Measurements from ENCODE around the gene ANGPTL7.
"Not testable (repeated sequence)": the region's sequence is repeated elsewhere in the genome, so short reads cannot be mapped to it uniquely, and the experiment has no call there.

ANGPTL7 gene

GRCh38 chr1:11179125-11179524 is 10.0 kb upstream of the ANGPTL7 start:
- no peak overlapping the region for H3K27ac Mint-ChIP-seq
- H3K4me1 Mint-ChIP-seq (ENCODE audit: low read depth): no peaks in the 10 kb centered on the region
- H3K4me3 Mint-ChIP-seq: no peak overlapping the region
- peaks cover 2% of the 10 kb centered on the region for H3K36me3 Mint-ChIP-seq (ENCODE audit: low read depth)
- no peaks in the 10 kb centered on the region for H3K27me3 Mint-ChIP-seq (ENCODE audit: low read depth)
- no peaks in the 10 kb centered on the region for H3K9me3 Mint-ChIP-seq

- H3K4me3 Mint-ChIP-seq; H3K4me1 Mint-ChIP-seq (ENCODE audit: low read depth); H3K36me3 Mint-ChIP-seq (ENCODE audit: low read depth); H3K9me3 Mint-ChIP-seq; H3K27ac Mint-ChIP-seq; H3K27me3 Mint-ChIP-seq (ENCODE audit: low read depth): not testable (repeated sequence)
Measured at GRCh38 chr1:11179749-11180148, 9.4 kb upstream of the ANGPTL7 start.

GRCh38 chr1:11180342-11180744 is 8.8 kb upstream of the ANGPTL7 start:
- Mint-ChIP-seq H3K4me1 (ENCODE audit: low read depth) (no peaks in the 10 kb centered on the region), H3K27me3 (ENCODE audit: low read depth) (no peaks in the 10 kb centered on the region), H3K36me3 (ENCODE audit: low read depth) (peaks cover 4% of the 10 kb centered on the region), H3K4me3 (no peak overlapping the region), H3K9me3 (no peaks in the 10 kb centered on the region), H3K27ac (no peak overlapping the region)

GRCh38 chr1:11182884-11183283 is 6.3 kb upstream of the ANGPTL7 start:
- Mint-ChIP-seq H3K4me3 (no peak overlapping the region), H3K9me3 (no peaks in the 10 kb centered on the region), H3K36me3 (ENCODE audit: low read depth) (peaks cover 4% of the 10 kb centered on the region), H3K4me1 (ENCODE audit: low read depth) (no peaks in the 10 kb centered on the region), H3K27ac (no peak overlapping the region), H3K27me3 (ENCODE audit: low read depth) (no peaks in the 10 kb centered on the region)

GRCh38 chr1:11184973-11185372 is 4.2 kb upstream of the ANGPTL7 start:
- Mint-ChIP-seq H3K27ac (no peak overlapping the region), H3K36me3 (ENCODE audit: low read depth) (peaks cover 4% of the 10 kb centered on the region), H3K27me3 (ENCODE audit: low read depth) (no peaks in the 10 kb centered on the region)

GRCh38 chr1:11187000-11187399 is 2.2 kb upstream of the ANGPTL7 start:
- H3K4me1 Mint-ChIP-seq (ENCODE audit: low read depth): no peaks in the 10 kb centered on the region
- no peaks in the 10 kb centered on the region for H3K9me3 Mint-ChIP-seq
- H3K36me3 Mint-ChIP-seq (ENCODE audit: low read depth): peaks cover 4% of the 10 kb centered on the region
- H3K27ac Mint-ChIP-seq: no peak overlapping the region
- H3K4me3 Mint-ChIP-seq: no peak overlapping the region
- no peaks in the 10 kb centered on the region for H3K27me3 Mint-ChIP-seq (ENCODE audit: low read depth)

More at GRCh38 chr1:11184973-11185372, 4.2 kb upstream of the ANGPTL7 start:
- Mint-ChIP-seq H3K4me1 (ENCODE audit: low read depth) (no peaks in the 10 kb centered on the region), H3K4me3 (no peak overlapping the region), H3K9me3 (no peaks in the 10 kb centered on the region)

GRCh38 chr1:11187494-11187893 is 1.7 kb upstream of the ANGPTL7 start:
- H3K27ac Mint-ChIP-seq: no peak overlapping the region
- H3K4me3 Mint-ChIP-seq: no peak overlapping the region
- H3K4me1 Mint-ChIP-seq (ENCODE audit: low read depth): no peaks in the 10 kb centered on the region
- no peaks in the 10 kb centered on the region for H3K27me3 Mint-ChIP-seq (ENCODE audit: low read depth)
- H3K36me3 Mint-ChIP-seq (ENCODE audit: low read depth): peaks cover 4% of the 10 kb centered on the region
- H3K9me3 Mint-ChIP-seq: no peaks in the 10 kb centered on the region

GRCh38 chr1:11187931-11188330 is 1.2 kb upstream of the ANGPTL7 start:
- no peak overlapping the region for H3K27ac Mint-ChIP-seq
- no peaks in the 10 kb centered on the region for H3K4me1 Mint-ChIP-seq (ENCODE audit: low read depth)
- H3K27me3 Mint-ChIP-seq (ENCODE audit: low read depth): no peaks in the 10 kb centered on the region
- peaks cover 6% of the 10 kb centered on the region for H3K36me3 Mint-ChIP-seq (ENCODE audit: low read depth)
- H3K4me3 Mint-ChIP-seq: no peak overlapping the region
- no peaks in the 10 kb centered on the region for H3K9me3 Mint-ChIP-seq

- Mint-ChIP-seq H3K36me3 (ENCODE audit: low read depth) (peaks cover 6% of the 10 kb centered on the region), H3K4me3 (no peak overlapping the region), H3K9me3 (no peaks in the 10 kb centered on the region), H3K27ac (no peak overlapping the region), H3K4me1 (ENCODE audit: low read depth) (no peaks in the 10 kb centered on the region), H3K27me3 (ENCODE audit: low read depth) (no peaks in the 10 kb centered on the region)
Measured at GRCh38 chr1:11188381-11188780, 774 bp upstream of the ANGPTL7 start.

GRCh38 chr1:11193376-11193775 is 4.2 kb downstream of the ANGPTL7 start:
- peaks cover 17% of the 10 kb centered on the region for H3K36me3 Mint-ChIP-seq (ENCODE audit: low read depth)
- no peaks in the 10 kb centered on the region for H3K27me3 Mint-ChIP-seq (ENCODE audit: low read depth)
- no peaks in the 10 kb centered on the region for H3K4me1 Mint-ChIP-seq (ENCODE audit: low read depth)
- no peak overlapping the region for H3K27ac Mint-ChIP-seq
- no peak overlapping the region for H3K4me3 Mint-ChIP-seq
- H3K9me3 Mint-ChIP-seq: no peaks in the 10 kb centered on the region

- Mint-ChIP-seq H3K4me1 (ENCODE audit: low read depth) (no peaks in the 10 kb centered on the region), H3K27me3 (ENCODE audit: low read depth) (no peaks in the 10 kb centered on the region), H3K27ac (no peak overlapping the region), H3K4me3 (no peak overlapping the region), H3K9me3 (no peaks in the 10 kb centered on the region), H3K36me3 (ENCODE audit: low read depth) (peaks cover 29% of the 10 kb centered on the region)
Measured at GRCh38 chr1:11194407-11195176, 5.4 kb downstream of the ANGPTL7 start.

GRCh38 chr1:11196945-11197344 is 7.8 kb downstream of the ANGPTL7 start:
- H3K27ac Mint-ChIP-seq: no peak overlapping the region
- no peaks in the 10 kb centered on the region for H3K9me3 Mint-ChIP-seq
- no peaks in the 10 kb centered on the region for H3K4me1 Mint-ChIP-seq (ENCODE audit: low read depth)
- no peaks in the 10 kb centered on the region for H3K27me3 Mint-ChIP-seq (ENCODE audit: low read depth)
- peaks cover 33% of the 10 kb centered on the region for H3K36me3 Mint-ChIP-seq (ENCODE audit: low read depth)
- H3K4me3 Mint-ChIP-seq: no peak overlapping the region

GRCh38 chr1:11197359-11197758 is 8.2 kb downstream of the ANGPTL7 start:
- H3K9me3 Mint-ChIP-seq: no peaks in the 10 kb centered on the region
- peaks cover 33% of the 10 kb centered on the region for H3K36me3 Mint-ChIP-seq (ENCODE audit: low read depth)
- no peak overlapping the region for H3K27ac Mint-ChIP-seq
- H3K27me3 Mint-ChIP-seq (ENCODE audit: low read depth): no peaks in the 10 kb centered on the region
- H3K4me1 Mint-ChIP-seq (ENCODE audit: low read depth): no peaks in the 10 kb centered on the region
- H3K4me3 Mint-ChIP-seq: no peak overlapping the region

- no peak overlapping the region for H3K4me3 Mint-ChIP-seq
- H3K4me1 Mint-ChIP-seq (ENCODE audit: low read depth): no peaks in the 10 kb centered on the region
- H3K27ac Mint-ChIP-seq: no peak overlapping the region
- H3K9me3 Mint-ChIP-seq: no peaks in the 10 kb centered on the region
- peaks cover 31% of the 10 kb centered on the region for H3K36me3 Mint-ChIP-seq (ENCODE audit: low read depth)
- no peaks in the 10 kb centered on the region for H3K27me3 Mint-ChIP-seq (ENCODE audit: low read depth)
Measured at GRCh38 chr1:11198257-11198656, 9.1 kb downstream of the ANGPTL7 start.

- Mint-ChIP-seq H3K27ac (no peak overlapping the region), H3K36me3 (ENCODE audit: low read depth) (peaks cover 34% of the 10 kb centered on the region)
Measured at GRCh38 chr1:11198851-11199594, 9.9 kb downstream of the ANGPTL7 start.

More at GRCh38 chr1:11198851-11199594, 9.9 kb downstream of the ANGPTL7 start:
- Mint-ChIP-seq H3K4me3 (no peak overlapping the region), H3K9me3 (no peaks in the 10 kb centered on the region), H3K27me3 (ENCODE audit: low read depth) (no peaks in the 10 kb centered on the region), H3K4me1 (ENCODE audit: low read depth) (no peaks in the 10 kb centered on the region)
